Measurements from ENCODE around the gene TBCEL.
"Not testable (repeated sequence)": the region's sequence is repeated elsewhere in the genome, so short reads cannot be mapped to it uniquely, and the experiment has no call there.

The TBCEL gene

GRCh38 chr11:121029813-121030445 is 6.0 kb downstream of the TBCEL start:
- DNase-seq, result no peak

- DNase-seq, result no peak
Observed at GRCh38 chr11:121031167-121031566, 7.3 kb downstream of the TBCEL start.

GRCh38 chr11:121031648-121032047 is 7.7 kb downstream of the TBCEL start:
- not testable (repeated sequence) for DNase-seq

GRCh38 chr11:121032546-121032945 is 8.6 kb downstream of the TBCEL start:
- DNase-seq, result no peak

GRCh38 chr11:121033635-121034034 is 9.7 kb downstream of the TBCEL start:
- no peak for DNase-seq

- DNase-seq, result no peak
Observed at GRCh38 chr11:121035169-121035755, 11.4 kb downstream of the TBCEL start.

- no peak for DNase-seq
Observed at GRCh38 chr11:121035780-121036179, 11.9 kb downstream of the TBCEL start.

- DNase-seq, result no peak
Observed at GRCh38 chr11:121037016-121037415, 13.1 kb downstream of the TBCEL start.

- no peak for DNase-seq
Observed at GRCh38 chr11:121038648-121039409, 14.9 kb downstream of the TBCEL start.

- no peak for DNase-seq
Observed at GRCh38 chr11:121039971-121040613, 16.2 kb downstream of the TBCEL start.

GRCh38 chr11:121040614-121041002 is 16.7 kb downstream of the TBCEL start:
- no peak for DNase-seq

- no peak for DNase-seq
Observed at GRCh38 chr11:121041072-121041471, 17.2 kb downstream of the TBCEL start.

GRCh38 chr11:121042296-121042695 is 18.4 kb downstream of the TBCEL start:
- no peak for DNase-seq

- no peak for DNase-seq
Observed at GRCh38 chr11:121047926-121048325, 24.0 kb downstream of the TBCEL start.

GRCh38 chr11:121048464-121049233 is 24.7 kb downstream of the TBCEL start:
- no peak for DNase-seq

GRCh38 chr11:121053244-121053643 is 29.3 kb downstream of the TBCEL start:
- no peak for DNase-seq

- DNase-seq, result no peak
Observed at GRCh38 chr11:121054266-121054665, 30.4 kb downstream of the TBCEL start.

GRCh38 chr11:121055076-121055475 is 31.2 kb downstream of the TBCEL start:
- no peak for DNase-seq

GRCh38 chr11:121057922-121058321 is 34.0 kb downstream of the TBCEL start:
- no peak for DNase-seq

GRCh38 chr11:121058941-121059340 is 35.0 kb downstream of the TBCEL start:
- DNase-seq, result no peak

GRCh38 chr11:121059605-121060004 is 35.7 kb downstream of the TBCEL start:
- DNase-seq, result no peak

- no peak for DNase-seq
Observed at GRCh38 chr11:121063728-121064127, 39.8 kb downstream of the TBCEL start.

GRCh38 chr11:121066623-121067022 is 42.7 kb downstream of the TBCEL start:
- DNase-seq, result no peak
